NB4 (cell line): Measurements from ENCODE around the gene ELP2.

Experiments used
- MYC ChIP-seq: IDR thresholded peaks from 2 replicates; pipeline ENCODE4 v1.6.1; 2011; ENCODE audit warnings: low read depth, low read length
- POLR2A ChIP-seq: IDR thresholded peaks from 2 replicates; pipeline ENCODE4 v1.6.1; 2011; ENCODE audit warnings: mild to moderate bottlenecking; ENCODE audit not compliant: insufficient read length; ENCODE audit errors: extremely low read depth
- TF ChIP-seq, protein P1 (sequence below): IDR thresholded peaks from one replicate; pipeline ENCODE4 v1.5.1; 2012; ENCODE audit warnings: low read depth, low read length
- TF ChIP-seq, protein P2 (sequence below): IDR thresholded peaks from 2 replicates; pipeline ENCODE4 v1.6.1; 2011; ENCODE audit warnings: low read depth, low read length

DNA sequence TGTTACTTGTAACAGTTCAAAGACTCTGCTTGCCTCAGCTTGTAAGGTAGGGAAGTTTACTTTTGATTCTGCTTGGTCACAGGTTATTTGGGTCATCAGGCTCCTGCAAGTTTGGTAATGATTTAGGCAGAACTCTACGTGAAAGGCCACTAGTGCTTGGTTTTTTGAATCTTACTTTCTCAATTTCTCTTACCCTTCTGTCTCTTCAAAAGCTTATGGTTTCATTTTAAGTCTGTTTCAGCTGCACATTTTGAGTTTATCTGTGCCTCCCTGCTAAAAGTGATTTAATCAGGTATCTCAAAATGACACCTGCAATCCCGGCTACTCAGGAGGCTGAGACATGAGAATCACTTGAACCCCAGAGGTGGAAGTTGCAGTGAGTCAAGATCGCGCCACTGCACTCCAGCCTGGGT, 31.3 kb downstream of the ELP2 start:
- TF ChIP-seq, protein P1, sequence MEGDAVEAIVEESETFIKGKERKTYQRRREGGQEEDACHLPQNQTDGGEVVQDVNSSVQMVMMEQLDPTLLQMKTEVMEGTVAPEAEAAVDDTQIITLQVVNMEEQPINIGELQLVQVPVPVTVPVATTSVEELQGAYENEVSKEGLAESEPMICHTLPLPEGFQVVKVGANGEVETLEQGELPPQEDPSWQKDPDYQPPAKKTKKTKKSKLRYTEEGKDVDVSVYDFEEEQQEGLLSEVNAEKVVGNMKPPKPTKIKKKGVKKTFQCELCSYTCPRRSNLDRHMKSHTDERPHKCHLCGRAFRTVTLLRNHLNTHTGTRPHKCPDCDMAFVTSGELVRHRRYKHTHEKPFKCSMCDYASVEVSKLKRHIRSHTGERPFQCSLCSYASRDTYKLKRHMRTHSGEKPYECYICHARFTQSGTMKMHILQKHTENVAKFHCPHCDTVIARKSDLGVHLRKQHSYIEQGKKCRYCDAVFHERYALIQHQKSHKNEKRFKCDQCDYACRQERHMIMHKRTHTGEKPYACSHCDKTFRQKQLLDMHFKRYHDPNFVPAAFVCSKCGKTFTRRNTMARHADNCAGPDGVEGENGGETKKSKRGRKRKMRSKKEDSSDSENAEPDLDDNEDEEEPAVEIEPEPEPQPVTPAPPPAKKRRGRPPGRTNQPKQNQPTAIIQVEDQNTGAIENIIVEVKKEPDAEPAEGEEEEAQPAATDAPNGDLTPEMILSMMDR: no peak
- TF ChIP-seq POLR2A: no peak
- TF ChIP-seq, protein P2, sequence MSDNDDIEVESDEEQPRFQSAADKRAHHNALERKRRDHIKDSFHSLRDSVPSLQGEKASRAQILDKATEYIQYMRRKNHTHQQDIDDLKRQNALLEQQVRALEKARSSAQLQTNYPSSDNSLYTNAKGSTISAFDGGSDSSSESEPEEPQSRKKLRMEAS: no peak
- TF ChIP-seq MYC: no peak
